Measurements from ENCODE around the gene NFKBIZ. TPM values are rescaled to one million over a fixed set of nuclear protein-coding genes. Genes with fewer than 3 reads are reported as not detected.

Gene NFKBIZ
- polyA plus RNA-seq, 1 of the 3 experiments (the other 2 are of a cell fraction), result 59.9 TPM

- no peak overlapping the region for H3K27ac ChIP-seq (ENCODE audit: low read depth in 2 of 2, low read length in 1 of 2)
- H3K9ac ChIP-seq, result no peak overlapping the region
- CTCF ChIA-PET, result interaction anchor here (1.3 to 2.3 kb wide), 2 partner anchors 17 to 33 kb away, joined by 3 to 7 read pairs; no protein-coding TSS in a partner anchor
- no peak overlapping the region for H2AFZ ChIP-seq (ENCODE audit: low read depth)
- over 99% methylated on average over 3 of the region's 3 CpGs for WGBS (ENCODE audit: low lambda C conversion rate)
- no peak overlapping the region for H3K4me3 ChIP-seq (ENCODE audit: low read depth in 2 of 2, low read length in 1 of 2)
- H3K27me3 ChIP-seq (ENCODE audit: insufficient read depth), result no peaks in the 10 kb centered on the region
- peaks cover 27% of the 10 kb centered on the region for H4K20me1 ChIP-seq (ENCODE audit: insufficient read depth)
- H3K4me1 ChIP-seq (ENCODE audit: control insufficient read depth in 1 of 2, insufficient read depth in 2 of 2, low read depth in 1 of 2, low read length in 1 of 2), result peaks cover 0 to 5% of the 10 kb centered on the region in 2 experiments; a peak in 2 of 4 replicates
- peaks cover 6% of the 10 kb centered on the region for H3F3A ChIP-seq (replicated peaks; ENCODE audit: insufficient read depth)
- H3K4me2 ChIP-seq, result no peak overlapping the region
- H3K9me2 ChIP-seq, result no peaks in the 10 kb centered on the region
- peaks cover 29% of the 10 kb centered on the region for H3K79me2 ChIP-seq (ENCODE audit: insufficient read depth)
- POLR2A ChIA-PET, result no interaction called here
- no peaks in the 10 kb centered on the region for H3K9me3 ChIP-seq
- no peak for DNase-seq
- TF ChIP-seq RXRA (IDR thresholded peaks at IDR 0.05; ENCODE audit: borderline replicate concordance, low read depth) (no peak), EZH2phosphoT487 (IDR thresholded peaks at IDR 0.05; ENCODE audit: borderline replicate concordance, low read depth) (no peak), TEAD4 (IDR thresholded peaks at IDR 0.05; ENCODE audit: borderline replicate concordance, insufficient read depth) (no peak), IRF3 (IDR thresholded peaks at IDR 0.05; ENCODE audit: low read depth, low read length) (no peak), ZBTB33 (IDR thresholded peaks at IDR 0.05; ENCODE audit: borderline replicate concordance, low read depth) (no peak), ELF1 (IDR thresholded peaks at IDR 0.05) (no peak), YY1 (IDR thresholded peaks at IDR 0.05; ENCODE audit: low read depth) (no peak), REST (IDR thresholded peaks at IDR 0.05; ENCODE audit: low read depth, low read length) (no peak), USF1 (IDR thresholded peaks at IDR 0.05; ENCODE audit: borderline replicate concordance, low read depth) (no peak), FOSL2 (IDR thresholded peaks at IDR 0.05; ENCODE audit: borderline replicate concordance, low read depth) (no peak), SMC3 (IDR thresholded peaks at IDR 0.05; ENCODE audit: low read depth, low read length) (no peak), NFIC (IDR thresholded peaks at IDR 0.05; ENCODE audit: borderline replicate concordance) (no peak), PBX3 (IDR thresholded peaks at IDR 0.05) (no peak), TAF1 (IDR thresholded peaks at IDR 0.05; ENCODE audit: borderline replicate concordance, low read depth, low read length) (no peak), GABPA (IDR thresholded peaks at IDR 0.05; ENCODE audit: low read depth) (no peak), RFX5 (IDR thresholded peaks at IDR 0.05; ENCODE audit: low read length) (no peak), RCOR1 (IDR thresholded peaks at IDR 0.05; ENCODE audit: low read length) (no peak), MXI1 (IDR thresholded peaks at IDR 0.05; ENCODE audit: low read depth, low read length) (no peak), CHD2 (IDR thresholded peaks at IDR 0.05; ENCODE audit: low read length, partially characterized antibody) (no peak)
- peaks cover 7 to 16% of the 10 kb centered on the region in 2 experiments for H3K36me3 ChIP-seq (replicated peaks in 1 of 2; ENCODE audit: control insufficient read depth in 1 of 2, insufficient read depth in 2 of 2, low read length in 1 of 2)
These were observed 2.0 kb upstream of the NFKBIZ start for GRCh38 chr3:101847328-101847727.

All from SK-N-SH (cell line).